Thyroid gland (tissue), 4 donors: ENCODE measurements around the gene SLC30A2. TPM values are rescaled to one million over a fixed set of nuclear protein-coding genes. Genes with fewer than 3 reads are reported as not detected.

ENCODE experiments used
- DNase-seq, 2 donors: peaks; one replicate each; pipeline ENCODE4 v3.0.0-alpha.2; 2019
- H3K27ac ChIP-seq, 3 donors: fragments of 200-600 bp; sonication (generic); 1 replicate in 2 of 3; 2 replicates in 1 of 3; pipeline ENCODE4 v1.5.1; 2016 to 2019; ENCODE audit warnings: mild to moderate bottlenecking in 1 of 3, moderate library complexity in 1 of 3
- H3K27me3 ChIP-seq: fragments of 200-600 bp; sonication (generic); one replicate; pipeline ENCODE4 v1.5.1; 2019
- H3K36me3 ChIP-seq, 2 donors: fragments of 200-600 bp; sonication (generic); one replicate each; pipeline ENCODE4 v1.5.1; 2016 to 2019
- H3K4me1 ChIP-seq, 2 donors: fragments of 200-600 bp; sonication (generic); one replicate each; pipeline ENCODE4 v1.5.1; 2017 to 2019
- H3K4me3 ChIP-seq, 3 donors: fragments of 200-600 bp; sonication (generic); replicated peaks in 1 of 3; 1 replicate in 2 of 3; 2 replicates in 1 of 3; pipeline ENCODE4 v1.5.1; 2016; ENCODE audit warnings: mild to moderate bottlenecking in 1 of 3
- H3K9me3 ChIP-seq: fragments of 200-600 bp; sonication (generic); one replicate; pipeline ENCODE4 v1.5.1; 2017
- POLR2A ChIP-seq, 2 donors: fragments of 450-650 bp; IDR thresholded peaks; one replicate each; pipeline ENCODE4 v1.6.1; 2017; ENCODE audit warnings: antibody characterized with exemption in 2 of 2, mild to moderate bottlenecking in 2 of 2, moderate library complexity in 1 of 2
- WGBS, 2 donors: methylation state at CpG; one replicate each; pipeline ENCODE4 v1.1.5; 2017; 5-methylcytosine and 5-hydroxymethylcytosine counted together
- intact Hi-C: fragments of 100-400 bp; cut with DNase I; formaldehyde crosslinking; loops from one replicate; pipeline ENCODE4 v1.15.1; 2023
- total RNA-seq, 4 donors: library from RNA; depleted of rRNA; stranded (reverse); fragments of >200 nt; gene quantifications; one replicate each; pipeline ENCODE4 v1.2.3, GENCODE V29; 2016
- TF ChIP-seq, protein P1 (sequence below), 6 experiments: fragments of 200-600 bp in 3 of 6; fragments of 450-650 bp in 3 of 6; sonication (generic) in 3 of 6; IDR thresholded peaks; one replicate each; pipeline ENCODE4 v1.5.1; 2016 to 2019; ENCODE audit warnings: antibody characterized with exemption in 6 of 6, mild to moderate bottlenecking in 2 of 6, inconsistent platforms in 1 of 6, moderate library complexity in 1 of 6

SLC30A2 gene
- total RNA-seq, 4 donors from 2014 or later = 12.5 to 55.9 (median 43.4) TPM

DNA sequence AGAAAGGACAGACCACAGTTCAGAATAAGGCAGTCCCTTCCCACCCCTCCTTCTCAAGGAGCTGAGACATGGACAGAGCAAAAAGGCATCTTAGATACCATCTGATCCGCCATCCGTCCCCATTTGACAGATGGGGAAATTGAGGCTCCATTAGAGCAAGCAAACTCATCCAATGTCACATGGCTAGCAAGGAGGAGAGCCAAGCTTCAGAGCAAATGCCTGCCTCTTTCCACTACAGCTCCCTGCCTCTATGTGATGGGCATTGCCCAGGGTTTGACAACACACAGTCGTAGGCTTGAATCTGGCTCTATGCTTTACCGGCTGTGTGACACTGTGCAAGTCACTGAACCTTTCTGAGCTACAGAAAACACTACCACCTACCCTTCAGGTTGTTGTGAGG, 3.9 kb downstream of the SLC30A2 start:
- DNase-seq = no peak
- no peak overlapping the region for H3K4me3 ChIP-seq
- TF ChIP-seq POLR2A (IDR thresholded peaks at IDR 0.05) = no peak
- TF ChIP-seq, protein P1, sequence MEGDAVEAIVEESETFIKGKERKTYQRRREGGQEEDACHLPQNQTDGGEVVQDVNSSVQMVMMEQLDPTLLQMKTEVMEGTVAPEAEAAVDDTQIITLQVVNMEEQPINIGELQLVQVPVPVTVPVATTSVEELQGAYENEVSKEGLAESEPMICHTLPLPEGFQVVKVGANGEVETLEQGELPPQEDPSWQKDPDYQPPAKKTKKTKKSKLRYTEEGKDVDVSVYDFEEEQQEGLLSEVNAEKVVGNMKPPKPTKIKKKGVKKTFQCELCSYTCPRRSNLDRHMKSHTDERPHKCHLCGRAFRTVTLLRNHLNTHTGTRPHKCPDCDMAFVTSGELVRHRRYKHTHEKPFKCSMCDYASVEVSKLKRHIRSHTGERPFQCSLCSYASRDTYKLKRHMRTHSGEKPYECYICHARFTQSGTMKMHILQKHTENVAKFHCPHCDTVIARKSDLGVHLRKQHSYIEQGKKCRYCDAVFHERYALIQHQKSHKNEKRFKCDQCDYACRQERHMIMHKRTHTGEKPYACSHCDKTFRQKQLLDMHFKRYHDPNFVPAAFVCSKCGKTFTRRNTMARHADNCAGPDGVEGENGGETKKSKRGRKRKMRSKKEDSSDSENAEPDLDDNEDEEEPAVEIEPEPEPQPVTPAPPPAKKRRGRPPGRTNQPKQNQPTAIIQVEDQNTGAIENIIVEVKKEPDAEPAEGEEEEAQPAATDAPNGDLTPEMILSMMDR (IDR thresholded peaks at IDR 0.05) = no peak
- no peaks in the 10 kb centered on the region for H3K27me3 ChIP-seq
- peaks cover 15 to 28% of the 10 kb centered on the region in 2 donors for H3K4me1 ChIP-seq
- 77 to 82% methylated on average over 4 of the region's 4 CpGs for WGBS, 2 donors
- H3K9me3 ChIP-seq = no peaks in the 10 kb centered on the region
- intact Hi-C loops = no loop called here
- H3K27ac ChIP-seq = no peak overlapping the region
- H3K36me3 ChIP-seq = peaks cover 0 to 6% of the 10 kb centered on the region in 2 donors

DNA sequence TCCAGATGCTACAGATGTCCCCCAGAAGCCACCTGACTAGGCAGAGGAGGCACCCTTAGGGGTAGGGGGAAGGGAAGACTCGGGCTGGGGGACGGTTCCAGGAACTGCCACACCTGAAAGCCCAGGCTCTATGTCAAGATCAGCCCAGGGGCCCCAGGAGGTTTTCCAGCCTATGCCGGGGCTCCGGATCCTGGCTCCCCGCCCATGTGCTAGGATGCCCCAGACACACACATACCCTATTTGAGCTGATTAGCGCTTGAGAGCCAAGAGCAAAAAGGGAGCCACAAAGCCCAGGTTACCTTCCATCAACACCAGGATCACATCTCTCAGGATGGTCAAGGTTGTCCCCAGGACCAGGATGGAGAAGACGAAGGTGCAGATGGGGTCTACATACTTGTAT, 4.5 kb downstream of the SLC30A2 start:
- H3K36me3 ChIP-seq = peaks cover 0 to 6% of the 10 kb centered on the region in 2 donors

DNA sequence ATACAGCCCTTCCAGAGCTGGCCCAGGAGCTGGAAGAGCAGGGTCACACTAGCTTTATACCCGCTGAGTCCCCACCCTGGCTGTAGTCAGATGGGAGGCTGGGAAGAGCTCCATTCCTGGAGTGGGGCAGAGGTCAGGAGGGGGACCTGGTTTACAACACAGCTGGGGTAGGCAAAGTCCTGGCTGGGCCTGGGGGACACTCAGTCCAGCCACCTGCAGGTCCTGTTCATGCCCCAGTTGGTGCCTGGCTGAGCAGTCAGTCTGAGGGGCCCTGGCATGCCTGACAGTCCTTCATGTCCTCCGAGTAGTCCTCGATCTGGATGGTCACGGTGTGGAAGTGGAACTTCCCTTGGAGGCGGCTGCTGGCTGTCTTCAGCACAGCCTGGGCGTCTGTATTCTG, 7.0 kb downstream of the SLC30A2 start:
- Histone ChIP-seq H3K27ac (no peak overlapping the region), H3K27me3 (no peaks in the 10 kb centered on the region), H3K36me3 (peaks cover 0 to 6% of the 10 kb centered on the region in 2 donors), H3K4me1 (peaks cover 13 to 18% of the 10 kb centered on the region in 2 donors), H3K4me3 (no peak overlapping the region), H3K9me3 (no peaks in the 10 kb centered on the region)
- TF ChIP-seq POLR2A (IDR thresholded peaks at IDR 0.05) = no peak
- TF ChIP-seq, protein P1 (IDR thresholded peaks at IDR 0.05) = no peak
- no peak for DNase-seq
- WGBS, 2 donors = 80 to 87% methylated on average over 3 of the region's 6 CpGs
- intact Hi-C loops = loop anchor here (10.0 kb wide), 2 partner anchors 66 to 106 kb away; no protein-coding TSS in a partner anchor

More for the DNA sequence above, 4.5 kb downstream of the SLC30A2 start:
- Histone ChIP-seq H3K27me3 (no peaks in the 10 kb centered on the region), H3K4me1 (peaks cover 14 to 28% of the 10 kb centered on the region in 2 donors), H3K4me3 (no peak overlapping the region), H3K9me3 (no peaks in the 10 kb centered on the region), H3K27ac (no peak overlapping the region)
- no peak for DNase-seq
- intact Hi-C loops = no loop called here
- WGBS, 2 donors = 72 to 75% methylated on average over 7 of the region's 7 CpGs
- TF ChIP-seq POLR2A (IDR thresholded peaks at IDR 0.05) = no peak
- TF ChIP-seq, protein P1 (IDR thresholded peaks at IDR 0.05) = no peak

DNA sequence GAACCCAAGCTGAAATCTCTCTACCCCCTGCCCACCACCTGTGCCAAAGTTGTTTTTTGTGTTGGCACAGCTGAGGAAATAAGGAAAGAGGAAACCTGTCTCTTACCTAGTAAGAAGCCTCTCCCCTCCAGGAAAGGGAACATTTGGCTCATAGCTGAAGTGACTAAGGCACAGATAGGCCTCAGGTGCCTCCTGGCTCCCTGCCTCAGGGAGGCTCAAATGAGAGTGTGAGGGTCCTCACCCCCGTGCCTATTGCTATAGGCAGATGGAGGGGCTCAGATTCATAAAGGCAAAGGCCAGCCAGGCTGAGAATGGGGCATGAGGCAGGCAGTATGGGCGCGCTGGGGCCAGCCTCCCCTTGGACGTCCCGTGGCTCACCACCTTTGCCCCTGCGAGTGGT, 7.4 kb downstream of the SLC30A2 start:
- intact Hi-C loops = loop anchor here (10.0 kb wide), 2 partner anchors 66 to 106 kb away; no protein-coding TSS in a partner anchor
- 88 to 95% methylated on average over 6 of the region's 6 CpGs for WGBS, 2 donors

DNA sequence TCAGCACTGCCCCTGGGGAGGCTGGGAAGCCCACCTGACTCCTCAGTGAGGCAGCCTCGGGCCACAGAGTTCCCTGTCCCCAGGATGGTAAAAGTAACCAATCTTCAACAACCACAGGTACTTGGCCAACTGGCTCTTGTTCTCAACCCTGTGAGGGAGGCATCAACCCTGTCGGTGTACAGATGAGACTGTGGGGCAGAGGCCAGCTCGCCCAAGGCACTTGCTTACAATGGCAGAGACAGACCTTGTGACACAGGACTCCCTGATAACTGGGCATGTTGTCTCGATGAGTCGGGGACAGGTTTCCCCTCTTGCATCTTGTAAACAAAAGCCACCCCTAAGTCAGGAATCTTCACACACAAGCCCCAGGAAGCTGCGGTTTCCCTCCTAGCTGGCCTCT, 8.0 kb downstream of the SLC30A2 start:
- Histone ChIP-seq H3K27me3 (no peaks in the 10 kb centered on the region), H3K9me3 (no peaks in the 10 kb centered on the region), H3K36me3 (peaks cover 0 to 4% of the 10 kb centered on the region in 2 donors), H3K4me3 (no peak overlapping the region), H3K4me1 (peaks cover 13 to 18% of the 10 kb centered on the region in 2 donors), H3K27ac (peak overlapping the region in 2 of 3 donors; percentile 49 to 95)
- TF ChIP-seq, protein P1 (IDR thresholded peaks at IDR 0.05) = no peak
- TF ChIP-seq POLR2A (IDR thresholded peaks at IDR 0.05) = no peak
- no peak for DNase-seq
- intact Hi-C loops = loop anchor here (10.0 kb wide), 2 partner anchors 67 to 107 kb away; no protein-coding TSS in a partner anchor
- WGBS, 2 donors = 83 to 96% methylated on average over 4 to 6 of the region's 6 CpGs

More for the DNA sequence above, 7.4 kb downstream of the SLC30A2 start:
- DNase-seq = no peak
- peaks cover 13 to 18% of the 10 kb centered on the region in 2 donors for H3K4me1 ChIP-seq
- no peaks in the 10 kb centered on the region for H3K27me3 ChIP-seq
- no peak for TF ChIP-seq POLR2A (IDR thresholded peaks at IDR 0.05)
- TF ChIP-seq, protein P1 (IDR thresholded peaks at IDR 0.05) = no peak
- peak overlapping the region in 1 of 3 donors; percentile 95 for H3K27ac ChIP-seq
- H3K36me3 ChIP-seq = peaks cover 0 to 6% of the 10 kb centered on the region in 2 donors
- no peaks in the 10 kb centered on the region for H3K9me3 ChIP-seq
- no peak overlapping the region for H3K4me3 ChIP-seq
